VCaP (cell line): ENCODE measurements around the gene CRELD2.

Experiments used
- H3K27ac ChIP-seq: fragments of 450-650 bp; 2 replicates; pipeline ENCODE4 v1.5.1; 2017
- TF ChIP-seq, protein P1 (sequence below): fragments of 450-650 bp; conservative IDR thresholded peaks from 2 replicates; pipeline ENCODE4 v1.5.1; 2017; ENCODE audit warnings: mild to moderate bottlenecking, moderate library complexity

Gene CRELD2

GRCh38 chr22:49900441-49901230 is 17.8 kb upstream of the CRELD2 start:
- TF ChIP-seq, protein P1, sequence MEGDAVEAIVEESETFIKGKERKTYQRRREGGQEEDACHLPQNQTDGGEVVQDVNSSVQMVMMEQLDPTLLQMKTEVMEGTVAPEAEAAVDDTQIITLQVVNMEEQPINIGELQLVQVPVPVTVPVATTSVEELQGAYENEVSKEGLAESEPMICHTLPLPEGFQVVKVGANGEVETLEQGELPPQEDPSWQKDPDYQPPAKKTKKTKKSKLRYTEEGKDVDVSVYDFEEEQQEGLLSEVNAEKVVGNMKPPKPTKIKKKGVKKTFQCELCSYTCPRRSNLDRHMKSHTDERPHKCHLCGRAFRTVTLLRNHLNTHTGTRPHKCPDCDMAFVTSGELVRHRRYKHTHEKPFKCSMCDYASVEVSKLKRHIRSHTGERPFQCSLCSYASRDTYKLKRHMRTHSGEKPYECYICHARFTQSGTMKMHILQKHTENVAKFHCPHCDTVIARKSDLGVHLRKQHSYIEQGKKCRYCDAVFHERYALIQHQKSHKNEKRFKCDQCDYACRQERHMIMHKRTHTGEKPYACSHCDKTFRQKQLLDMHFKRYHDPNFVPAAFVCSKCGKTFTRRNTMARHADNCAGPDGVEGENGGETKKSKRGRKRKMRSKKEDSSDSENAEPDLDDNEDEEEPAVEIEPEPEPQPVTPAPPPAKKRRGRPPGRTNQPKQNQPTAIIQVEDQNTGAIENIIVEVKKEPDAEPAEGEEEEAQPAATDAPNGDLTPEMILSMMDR = no peak
- no peak overlapping the region for H3K27ac ChIP-seq

DNA sequence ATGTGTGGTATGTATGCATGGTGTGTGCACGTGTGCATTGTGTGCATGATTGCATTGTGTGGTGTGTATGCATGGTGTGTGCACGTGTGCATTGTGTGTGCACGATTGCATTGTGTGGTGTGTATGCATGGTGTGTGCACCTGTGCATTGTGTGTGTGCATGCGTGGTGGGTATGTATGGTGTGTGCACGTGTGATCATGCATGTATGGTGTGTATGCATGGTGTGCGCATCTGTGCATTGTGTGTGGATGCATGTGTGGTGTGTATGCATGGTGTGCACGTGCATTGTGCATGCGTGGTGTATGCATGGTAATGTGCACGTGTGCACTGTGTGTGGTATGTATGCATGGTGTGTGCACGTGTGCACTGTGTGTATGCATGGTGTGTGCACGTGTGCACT is 17.0 kb upstream of the CRELD2 start:
- no peak overlapping the region for H3K27ac ChIP-seq
- TF ChIP-seq, protein P1 = no peak

DNA sequence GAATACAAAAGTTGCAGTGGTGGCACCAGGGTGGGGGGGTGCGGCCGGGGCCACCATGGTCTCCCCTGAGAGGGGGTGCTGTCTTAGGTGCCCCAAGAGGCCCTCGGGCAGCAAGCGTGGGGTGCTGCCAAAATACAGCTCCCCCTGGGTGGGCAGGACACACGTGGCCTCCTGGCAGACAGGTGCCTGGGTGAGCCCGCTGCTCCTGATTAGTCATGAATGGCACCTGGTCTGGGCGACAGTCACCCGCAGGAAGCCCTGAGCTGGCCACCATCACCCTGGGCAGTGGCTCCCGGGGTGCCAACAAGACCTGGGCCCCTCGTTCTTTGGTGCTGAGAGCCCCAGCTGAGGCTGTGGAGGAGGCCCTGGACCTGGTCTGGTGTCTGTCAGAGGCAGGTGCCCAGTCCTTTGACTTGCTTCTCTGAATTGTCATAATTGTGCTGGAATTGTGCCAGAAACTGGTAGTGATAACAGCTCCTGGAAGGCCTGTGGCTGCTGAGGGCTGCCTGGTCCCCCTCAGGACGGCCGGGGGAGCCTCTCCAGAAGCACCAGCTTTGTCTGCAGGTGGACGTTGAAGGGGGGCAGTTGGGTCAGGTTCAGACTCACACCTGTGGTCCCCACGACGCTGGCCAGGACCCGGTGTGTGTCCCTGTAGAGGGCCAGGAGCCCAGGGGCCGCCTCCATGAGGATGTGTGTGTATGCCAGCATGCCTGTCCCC is 15.0 kb upstream of the CRELD2 start:
- TF ChIP-seq, protein P1 = no peak
- peak overlapping the region; percentile 44 for H3K27ac ChIP-seq

- TF ChIP-seq, protein P1 = no peak
- H3K27ac ChIP-seq = peak overlapping the region; percentile 44
Observed at GRCh38 chr22:49904040-49904369, 14.4 kb upstream of the CRELD2 start.

DNA sequence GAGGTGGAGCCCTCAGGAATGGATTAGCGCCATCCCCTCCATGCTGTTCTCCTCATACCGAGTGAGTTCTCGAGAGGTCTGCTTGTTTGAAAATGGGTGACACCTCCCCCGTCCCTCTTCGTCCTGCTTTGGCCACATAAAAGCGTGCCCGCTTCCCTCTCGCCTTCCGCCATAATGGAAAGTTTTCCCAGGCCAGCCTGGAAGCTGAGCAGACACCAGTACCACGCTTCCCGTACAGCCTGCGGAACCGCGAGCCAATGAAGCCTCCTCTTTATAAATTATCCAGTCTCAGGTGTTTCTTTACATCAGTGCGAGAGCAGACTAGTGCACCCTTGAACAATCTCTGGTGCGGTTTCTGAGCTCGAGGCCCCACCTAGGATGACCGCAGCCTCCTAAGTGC is 13.0 kb upstream of the CRELD2 start:
- TF ChIP-seq, protein P1 = no peak

DNA sequence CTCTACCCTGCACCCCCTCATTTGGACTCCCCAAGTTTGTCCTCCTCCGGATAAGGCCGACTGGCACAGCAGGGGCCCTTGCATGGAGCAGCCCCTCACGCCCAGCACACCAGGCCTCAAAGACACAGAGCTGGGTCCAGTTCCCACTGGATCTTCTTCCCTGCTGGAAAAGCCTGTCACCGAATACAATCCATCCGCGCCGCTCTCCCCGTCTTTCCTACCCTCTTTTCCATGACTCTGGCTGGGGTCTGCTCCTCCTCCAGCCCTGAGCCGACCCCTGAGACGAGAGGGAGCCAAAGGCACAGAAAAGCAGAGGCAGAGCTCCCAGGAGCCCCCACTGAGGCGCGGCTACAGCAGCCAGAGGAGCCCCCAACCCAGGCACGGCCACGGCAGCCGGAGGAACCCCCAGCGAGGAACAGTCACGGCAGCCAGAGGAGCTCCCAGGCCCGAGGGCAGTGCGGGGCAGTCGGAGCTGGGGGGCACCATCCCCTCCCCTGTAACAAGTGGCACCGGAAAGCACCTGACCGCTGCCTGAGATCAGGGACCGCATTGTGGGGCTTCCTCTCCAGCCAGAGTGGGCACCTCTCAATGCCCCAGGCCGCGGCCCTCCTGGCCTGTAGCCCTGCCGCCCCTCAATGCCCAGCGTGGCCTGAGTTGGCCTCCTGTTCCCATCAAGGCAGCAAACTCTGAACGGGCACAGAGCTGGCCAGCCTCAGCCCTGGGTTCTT is 12.2 kb upstream of the CRELD2 start:
- H3K27ac ChIP-seq = no peak overlapping the region; the same call in 1 of the 2 replicates
- TF ChIP-seq, protein P1 = no peak

More for the DNA sequence above, 13.0 kb upstream of the CRELD2 start:
- H3K27ac ChIP-seq = no peak overlapping the region; the same call in 1 of the 2 replicates

GRCh38 chr22:49906799-49907290 is 11.6 kb upstream of the CRELD2 start:
- no peak overlapping the region for H3K27ac ChIP-seq
- TF ChIP-seq, protein P1 = no peak
